HG02610 (cell line): Measurements from ENCODE around the gene PTPN23.

ENCODE experiments used
- ATAC-seq: cut with Tn5 transposase; IDR thresholded peaks from one replicate; pipeline ENCODE4 v1.9.1; 2021; ENCODE audit warnings: mild to moderate bottlenecking, moderate library complexity; ENCODE audit not compliant: unreplicated experiment

Gene PTPN23

GRCh38 chr3:47418167-47419082 lies 37.6 kb downstream of the PTPN23 start:
- no peak for ATAC-seq

DNA sequence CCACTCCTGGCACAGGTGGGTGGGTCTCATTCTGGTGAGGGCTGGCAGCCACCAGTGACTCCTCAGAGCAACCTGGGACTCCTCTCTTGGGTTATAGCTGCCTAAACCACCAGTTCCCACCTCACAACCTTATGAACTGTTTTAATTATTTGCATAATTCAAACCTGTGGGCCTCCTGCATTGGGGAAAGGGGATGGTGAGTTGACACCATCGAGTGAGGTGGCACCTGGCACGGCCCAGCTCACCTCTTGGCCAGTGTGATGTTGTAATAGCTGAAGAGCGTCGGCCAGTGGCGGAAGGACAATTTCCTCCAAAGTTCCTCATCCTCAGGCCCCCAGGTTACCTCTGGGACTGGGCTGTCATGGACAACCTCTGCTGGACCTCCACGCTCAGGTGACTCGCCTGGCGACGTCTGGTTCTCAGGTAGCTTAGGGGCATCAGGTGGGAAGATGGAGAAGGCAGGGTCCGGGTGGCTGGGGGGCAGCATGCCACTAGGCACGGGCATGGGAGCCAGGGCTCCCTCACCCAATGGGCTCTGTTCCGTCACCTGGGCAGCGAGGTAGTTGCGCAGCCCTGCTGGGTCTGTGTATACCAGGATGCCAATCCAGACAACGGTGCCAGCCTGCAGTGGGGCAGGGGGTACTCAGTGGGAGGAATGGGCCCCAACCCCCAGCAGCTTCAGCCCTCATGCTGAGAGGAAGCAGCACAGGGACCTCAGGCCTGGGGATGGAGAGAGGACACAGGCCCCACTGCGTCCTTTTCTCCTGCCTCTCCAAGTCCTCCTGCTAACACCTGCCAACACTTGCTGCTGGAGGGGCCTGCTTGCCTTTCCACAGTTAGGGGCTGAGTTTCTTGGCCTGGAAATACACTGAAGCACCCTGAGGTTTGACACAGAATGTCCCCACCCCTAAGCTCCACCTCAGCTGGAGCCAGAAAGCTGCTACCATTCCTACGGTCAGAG lies 38.5 kb downstream of the PTPN23 start:
- ATAC-seq: no peak

DNA sequence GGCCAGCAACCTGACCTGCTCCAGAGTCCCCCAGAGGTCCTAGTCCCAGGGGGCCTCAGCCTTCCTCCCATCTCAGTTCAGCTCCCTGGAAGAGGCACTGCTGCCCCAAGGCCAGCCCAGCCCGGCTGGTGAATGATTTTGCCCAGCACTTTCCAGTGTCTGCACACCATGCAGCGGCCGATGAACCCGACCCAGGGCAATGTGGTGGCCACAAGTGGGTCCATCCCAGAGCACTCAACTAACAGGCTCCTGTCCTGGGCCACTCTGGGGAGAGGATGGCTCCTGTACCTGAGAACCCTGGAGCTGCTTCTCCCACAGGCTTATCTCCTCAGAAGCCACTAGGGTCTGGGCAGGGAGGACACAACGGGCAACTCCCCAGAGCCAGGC lies 39.2 kb downstream of the PTPN23 start:
- ATAC-seq: no peak

DNA sequence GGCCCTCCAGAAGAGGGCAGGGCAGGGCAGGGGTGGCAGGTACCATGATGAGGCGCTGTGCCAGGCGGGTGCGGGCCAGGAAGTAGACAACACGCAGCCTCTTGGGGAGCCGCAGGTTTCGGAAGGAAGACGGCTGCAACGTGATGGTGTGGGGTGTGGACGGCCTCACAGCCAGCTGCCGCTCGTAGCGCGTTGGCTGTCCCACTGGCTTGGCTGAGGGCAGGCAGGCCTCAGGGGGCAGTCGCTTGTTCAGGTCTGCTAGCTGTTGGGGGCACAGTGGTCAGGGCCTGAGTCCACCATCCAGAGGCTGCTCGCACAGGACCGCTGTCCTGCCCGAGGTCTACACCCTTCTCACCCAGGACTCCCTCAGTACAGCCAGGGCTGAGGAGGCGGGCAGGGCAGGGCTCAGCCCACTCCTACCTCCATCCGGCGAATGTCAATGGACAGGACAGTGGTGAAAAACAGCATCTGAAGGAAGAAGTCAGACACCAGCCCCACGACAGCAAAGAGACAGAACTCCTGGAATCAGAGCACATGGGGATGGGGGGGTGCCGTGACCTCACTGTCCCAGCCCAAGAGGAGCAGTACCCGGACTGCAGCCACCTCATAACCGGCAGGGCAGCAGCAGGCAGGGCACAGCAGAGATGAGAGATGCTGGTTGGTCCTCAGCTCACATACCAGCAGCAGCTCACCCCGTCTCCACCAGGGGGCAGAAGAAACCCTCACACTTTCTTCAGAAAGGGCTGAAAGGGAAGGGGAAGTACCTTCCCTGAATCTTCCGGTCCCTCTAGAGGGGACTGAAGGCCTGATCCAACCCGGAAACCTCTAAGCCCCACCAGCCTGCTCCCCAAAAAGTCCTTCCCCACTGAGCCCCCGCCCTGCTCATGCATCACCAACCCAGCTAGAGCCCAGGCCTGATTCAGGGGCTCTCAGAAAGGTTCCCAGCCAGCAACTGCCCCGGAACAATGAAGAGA lies 40.0 kb downstream of the PTPN23 start:
- ATAC-seq: peak; percentile 71

DNA sequence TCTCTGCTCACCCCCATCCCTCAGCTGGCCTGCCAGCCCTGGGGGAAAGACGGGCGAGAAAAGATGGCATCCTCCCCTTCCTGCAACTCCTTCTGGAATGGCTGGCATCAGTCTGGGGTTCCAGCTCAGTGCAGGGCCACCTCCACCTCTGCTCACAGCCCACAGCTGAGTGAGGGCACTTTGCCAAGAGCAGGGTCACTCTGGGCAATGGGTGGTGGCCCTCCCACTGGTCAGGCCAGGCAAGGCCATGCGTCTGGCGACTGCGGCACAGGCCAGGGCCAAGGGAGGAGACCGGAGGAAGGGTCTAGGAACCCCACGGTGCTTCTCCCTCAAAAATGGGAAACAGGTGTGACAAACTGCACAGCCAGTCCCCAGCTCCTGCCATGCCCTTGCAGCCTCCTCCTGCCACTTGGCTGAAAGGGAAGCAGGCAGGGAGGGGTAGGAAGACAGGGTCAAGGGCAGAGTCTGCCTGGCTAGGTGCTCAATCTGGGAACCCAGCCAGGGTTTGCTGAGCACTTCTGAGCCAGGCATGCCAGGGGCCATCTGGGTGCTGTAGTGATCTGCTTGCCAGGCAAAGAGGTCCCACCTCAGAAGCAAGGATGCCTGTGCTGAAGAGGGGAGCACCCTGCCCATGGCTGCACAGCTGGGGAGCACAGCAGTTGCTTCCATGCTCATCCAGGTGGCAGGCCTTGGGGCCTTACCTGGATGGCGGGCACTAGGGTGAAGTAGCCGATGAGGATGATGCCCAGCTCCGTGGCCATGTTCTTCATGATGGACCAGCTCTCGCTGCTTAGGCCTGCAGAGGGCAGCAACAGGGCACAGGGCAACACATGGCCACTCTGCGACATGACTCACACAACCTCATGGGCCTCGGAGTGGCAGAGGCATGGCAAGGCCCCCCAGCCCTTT lies 41.2 kb downstream of the PTPN23 start:
- no peak for ATAC-seq

- no peak for ATAC-seq
Measured at GRCh38 chr3:47422743-47423142, 41.9 kb downstream of the PTPN23 start.

GRCh38 chr3:47423548-47424145 lies 42.8 kb downstream of the PTPN23 start:
- ATAC-seq: no peak

- ATAC-seq: no peak
Measured at GRCh38 chr3:47424434-47425382, 43.9 kb downstream of the PTPN23 start.

DNA sequence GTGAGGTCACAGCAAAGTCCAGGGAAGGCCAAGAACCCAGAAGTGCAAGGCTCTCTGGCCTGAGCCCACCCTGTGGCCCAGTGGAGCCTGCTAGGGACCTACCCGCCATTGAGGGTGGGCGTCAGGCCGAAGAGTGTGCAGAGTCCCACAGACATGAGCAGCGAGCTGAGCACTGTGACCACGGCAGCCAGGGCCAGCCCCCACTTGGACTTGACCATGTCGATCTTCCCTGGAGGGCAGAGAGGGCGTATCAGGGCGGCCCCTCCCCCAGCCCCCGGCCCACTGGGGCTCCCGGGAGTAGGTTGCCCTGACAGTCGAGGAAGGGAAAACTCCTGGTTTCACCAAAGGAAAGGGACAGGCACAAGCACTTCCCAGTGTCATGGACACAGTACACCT lies 44.6 kb downstream of the PTPN23 start:
- ATAC-seq: no peak

DNA sequence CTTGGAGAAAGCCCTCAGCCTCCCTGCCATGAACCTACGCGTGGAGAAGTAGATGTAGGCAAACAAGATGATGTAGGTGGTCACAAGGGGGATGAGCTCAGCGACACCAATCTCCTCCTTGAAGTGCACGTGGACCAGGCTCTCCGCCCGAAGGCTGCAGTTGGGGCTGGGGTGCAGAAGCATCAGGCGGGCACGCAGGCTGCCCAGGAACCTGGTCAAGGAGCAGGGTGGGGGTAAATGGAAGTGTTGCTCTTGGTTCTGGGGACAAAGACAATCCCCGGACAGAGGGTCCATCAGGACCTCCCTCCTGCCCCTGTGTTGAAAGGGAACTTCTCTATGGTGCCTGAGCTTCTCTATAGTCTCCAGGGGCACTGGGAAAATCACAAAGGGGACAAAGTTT lies 45.1 kb downstream of the PTPN23 start:
- ATAC-seq: no peak

GRCh38 chr3:47427866-47428265 lies 47.0 kb downstream of the PTPN23 start:
- ATAC-seq: no peak

GRCh38 chr3:47428662-47429061 lies 47.8 kb downstream of the PTPN23 start:
- ATAC-seq: no peak

GRCh38 chr3:47429476-47430270 lies 48.9 kb downstream of the PTPN23 start:
- no peak for ATAC-seq

- no peak for ATAC-seq
Measured at GRCh38 chr3:47430606-47431005, 49.8 kb downstream of the PTPN23 start.

DNA sequence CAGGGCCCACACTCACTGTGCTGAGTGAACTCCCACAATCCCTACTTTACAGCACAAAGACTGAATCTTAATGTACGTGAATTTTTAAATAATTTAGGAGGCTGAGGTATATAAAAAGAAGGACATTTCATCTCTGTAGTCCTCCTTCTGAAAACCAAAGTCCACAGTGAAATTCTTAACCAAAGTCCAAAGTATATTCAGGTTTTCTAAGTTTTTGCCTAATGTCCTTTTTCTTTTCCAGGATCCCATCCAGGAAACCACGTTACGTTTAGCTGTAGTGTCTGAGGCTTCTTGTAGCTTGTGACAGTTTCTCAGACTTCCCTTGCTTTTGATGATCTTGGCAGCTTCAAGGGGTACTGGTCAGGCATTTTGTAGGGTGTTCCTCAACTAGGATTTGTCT lies 50.4 kb downstream of the PTPN23 start:
- no peak for ATAC-seq

DNA sequence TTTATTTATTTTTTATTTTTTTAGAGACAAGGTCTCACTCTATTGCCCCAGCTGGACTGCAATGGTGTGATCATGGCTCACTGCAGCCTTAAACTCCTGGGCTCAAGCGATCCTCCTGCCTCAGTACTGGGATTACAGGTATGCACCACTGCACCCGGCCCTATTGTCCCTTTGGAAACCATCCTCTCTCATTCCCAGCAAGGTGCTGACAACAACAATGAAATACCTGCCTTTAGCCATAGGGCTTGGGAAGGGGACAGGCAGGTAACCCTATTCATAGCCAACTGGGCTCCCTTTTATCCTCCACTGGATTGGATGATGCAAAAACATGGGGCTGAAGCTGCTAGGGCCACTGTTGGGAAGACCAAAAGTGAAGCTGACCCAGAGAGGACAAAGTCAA lies 51.9 kb downstream of the PTPN23 start:
- no peak for ATAC-seq

DNA sequence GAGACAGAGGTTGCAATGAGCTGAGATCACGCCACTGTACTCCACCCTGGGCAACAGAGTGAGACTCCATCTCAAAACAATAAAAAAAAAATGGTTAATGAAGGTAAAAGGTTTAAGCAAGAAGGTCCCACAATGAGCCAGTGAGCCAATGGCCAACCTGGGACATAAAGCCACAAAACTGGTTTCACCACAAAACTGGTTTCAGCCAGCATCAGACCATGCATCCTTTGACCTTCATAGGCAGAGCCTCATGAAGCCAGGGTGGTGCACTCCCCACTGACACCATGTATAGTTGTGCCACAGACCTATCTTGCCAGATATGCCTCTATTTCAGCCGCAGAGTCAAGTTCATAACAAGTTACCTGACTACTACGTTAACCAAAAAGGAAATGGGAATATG lies 53.0 kb downstream of the PTPN23 start:
- no peak for ATAC-seq
